Stimulated activated naive CD4-positive, alpha-beta T cell treated with Interleukin-2 at 50 U/mL for 16 hours (primary cell): ENCODE measurements around the gene NCOA7.
"Not testable (repeated sequence)": the region's sequence is repeated elsewhere in the genome, so short reads cannot be mapped to it uniquely, and the experiment has no call there.

ENCODE experiments used
- DNase-seq: peaks from one replicate; lab custom pipeline; 2025; lab: John Stamatoyannopoulos, UW

The NCOA7 gene

DNA sequence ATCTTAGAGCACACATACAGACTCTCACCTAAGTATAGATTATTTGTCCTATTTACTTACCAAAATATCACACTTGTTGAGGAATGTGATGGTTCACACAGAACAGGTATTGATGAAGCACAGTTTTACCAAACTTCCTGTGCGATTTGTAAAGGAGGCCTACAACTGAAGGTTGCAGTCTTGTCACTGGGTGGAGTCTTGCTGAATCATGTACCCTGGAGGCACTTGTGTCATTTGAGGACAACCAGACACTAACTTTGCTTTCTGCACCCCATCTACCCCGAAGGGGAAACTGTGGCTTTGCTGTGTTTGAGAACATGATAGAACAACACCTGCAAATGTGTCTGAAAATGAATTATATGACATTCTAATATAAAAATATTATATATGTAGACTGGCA is 133.4 kb downstream of the NCOA7 start:
- no peak for DNase-seq

DNA sequence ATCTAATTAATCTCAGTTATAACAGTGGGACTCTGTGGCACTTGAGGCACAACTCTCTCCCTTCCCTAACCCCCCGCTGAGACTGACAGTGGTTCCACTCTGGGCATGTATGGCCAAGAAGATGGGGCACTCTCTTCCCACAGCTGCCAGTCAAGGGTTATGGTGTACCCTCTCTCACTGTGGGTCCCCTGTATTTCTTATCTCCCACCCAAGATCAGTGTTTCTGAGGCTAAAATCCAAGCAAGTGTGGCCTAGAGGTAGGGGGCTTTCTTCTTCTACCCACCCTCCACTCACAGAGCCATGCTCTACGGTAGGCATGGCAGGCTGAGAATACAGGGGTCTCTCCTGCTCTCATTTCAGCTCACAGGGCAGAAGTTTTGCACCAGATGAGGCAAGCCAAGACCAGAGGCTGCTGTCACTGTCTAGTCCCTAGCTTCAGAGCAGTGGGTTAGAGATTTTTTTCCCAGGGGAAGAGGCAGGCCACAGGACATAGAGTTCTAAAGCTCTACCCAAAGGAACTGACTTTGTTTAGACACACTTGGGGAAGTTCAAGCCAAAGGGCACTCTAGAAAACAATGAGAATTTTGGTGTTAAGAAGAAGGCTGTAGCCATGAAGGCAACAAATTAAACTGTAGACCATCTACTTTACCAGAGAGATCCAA is 134.1 kb downstream of the NCOA7 start:
- DNase-seq, result no peak

DNA sequence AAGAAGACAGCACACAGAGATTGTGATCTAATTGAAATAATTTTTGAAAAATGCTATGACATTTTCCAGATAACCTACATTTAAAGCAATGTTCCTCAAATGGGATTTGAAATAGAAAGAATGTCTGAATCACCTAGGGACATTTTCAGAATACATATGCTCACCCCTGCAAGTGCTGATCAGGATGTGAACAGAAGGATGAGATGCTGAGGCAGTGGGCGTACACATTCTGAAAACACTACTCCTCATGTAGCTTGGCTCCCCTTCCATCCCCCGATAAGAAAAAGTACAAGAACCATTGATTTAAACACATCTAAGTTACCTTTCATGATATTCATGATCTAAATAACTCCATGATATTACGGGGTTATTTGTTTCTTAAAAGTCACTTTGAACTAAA is 136.0 kb downstream of the NCOA7 start:
- no peak for DNase-seq

DNA sequence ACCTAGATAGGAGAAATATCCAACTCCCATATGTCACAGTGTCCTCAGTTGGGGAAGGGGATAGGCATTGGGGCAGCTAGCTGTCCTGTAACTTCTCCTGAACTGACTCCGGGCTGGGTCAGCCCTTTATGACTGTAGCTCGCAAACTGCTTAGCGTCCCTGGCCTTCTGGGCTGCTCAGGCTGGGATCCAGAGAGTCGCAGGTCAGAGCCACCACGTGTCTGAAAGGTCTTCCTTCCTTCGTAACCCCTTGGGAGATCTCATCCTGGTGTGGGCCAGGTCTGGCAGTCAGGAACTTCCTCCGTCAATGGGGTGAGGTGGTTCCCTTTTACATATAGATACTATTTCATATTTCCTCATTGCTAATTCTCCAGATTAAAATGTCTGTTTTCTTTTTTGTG is 137.0 kb downstream of the NCOA7 start:
- no peak for DNase-seq

DNA sequence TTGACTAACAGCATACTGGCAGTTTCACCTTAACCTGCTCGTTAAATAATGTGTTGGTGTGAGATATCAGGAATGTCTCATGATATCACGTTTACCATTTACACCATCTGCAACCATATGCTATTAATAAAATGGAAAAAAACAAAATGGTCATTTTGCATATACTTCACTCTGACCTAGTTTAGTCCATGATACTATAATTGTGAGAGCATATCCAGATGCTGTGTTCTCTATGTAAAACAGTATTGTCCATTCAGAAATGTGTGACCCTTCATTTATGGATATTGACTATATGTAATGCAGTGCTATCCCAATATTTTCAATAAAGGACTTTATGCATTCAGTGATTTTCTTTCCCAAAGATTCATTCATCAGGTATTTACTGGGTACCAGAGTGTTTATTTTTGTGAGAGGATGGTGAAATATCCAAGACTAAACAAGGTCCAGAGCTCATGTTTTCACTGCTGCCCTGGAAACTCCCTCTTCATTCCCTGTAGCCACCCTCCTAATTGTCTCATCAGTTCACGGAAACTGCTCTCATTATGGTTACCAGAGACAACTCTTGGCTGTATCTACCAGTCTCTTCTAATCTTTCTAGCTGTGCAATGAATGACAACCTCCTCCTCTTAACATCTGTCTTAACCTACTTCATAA is 140.1 kb downstream of the NCOA7 start:
- DNase-seq, result no peak

DNA sequence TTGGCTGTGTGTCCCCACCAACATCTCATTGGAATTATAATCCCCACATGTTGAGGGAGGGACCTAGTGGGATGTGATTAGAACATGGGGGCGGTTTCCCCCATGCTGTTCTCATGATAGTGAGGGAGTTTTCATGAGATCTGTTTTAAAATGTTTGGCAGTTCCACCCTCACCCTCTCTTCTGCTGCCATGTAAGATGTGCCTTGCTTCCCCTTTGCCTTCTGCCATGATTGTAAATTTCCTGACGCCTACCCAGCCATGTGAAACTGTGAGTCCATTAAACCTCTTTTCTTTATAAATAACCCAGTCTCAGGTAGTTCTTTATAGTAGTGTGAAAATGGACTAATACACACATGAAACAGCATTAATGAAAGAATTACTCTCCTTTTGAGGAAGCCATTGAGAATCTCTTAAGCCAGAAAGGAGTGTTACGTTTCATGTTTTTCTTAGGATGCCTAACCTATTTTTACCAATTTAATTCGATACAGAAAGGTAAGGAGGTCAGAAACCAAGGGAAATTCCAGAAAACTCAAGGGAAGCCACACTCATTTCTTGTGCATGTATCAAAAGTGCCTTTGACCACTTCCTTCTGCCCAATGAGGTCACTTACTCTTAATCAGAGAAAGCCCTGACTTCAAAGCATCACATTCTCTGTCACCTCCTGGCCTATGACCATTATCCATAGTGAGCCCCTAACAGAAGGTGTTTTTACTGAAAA is 141.1 kb downstream of the NCOA7 start:
- no peak for DNase-seq

DNA sequence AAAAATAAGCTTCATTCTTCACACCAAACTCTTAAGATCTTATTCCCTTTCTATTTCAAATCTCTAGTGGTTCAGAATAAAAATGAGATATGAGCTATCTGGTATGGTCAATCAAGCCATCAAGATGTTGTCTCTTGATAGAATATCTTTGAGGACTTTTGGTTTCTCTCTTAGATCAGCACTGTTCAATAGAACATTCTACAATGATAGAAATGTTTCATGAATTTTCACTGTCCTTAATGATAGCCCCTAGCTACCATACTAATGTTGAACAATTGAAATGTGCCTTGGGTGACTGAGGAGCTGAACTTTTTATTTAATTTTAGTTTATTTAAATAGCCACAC is 141.7 kb downstream of the NCOA7 start:
- no peak for DNase-seq

DNA sequence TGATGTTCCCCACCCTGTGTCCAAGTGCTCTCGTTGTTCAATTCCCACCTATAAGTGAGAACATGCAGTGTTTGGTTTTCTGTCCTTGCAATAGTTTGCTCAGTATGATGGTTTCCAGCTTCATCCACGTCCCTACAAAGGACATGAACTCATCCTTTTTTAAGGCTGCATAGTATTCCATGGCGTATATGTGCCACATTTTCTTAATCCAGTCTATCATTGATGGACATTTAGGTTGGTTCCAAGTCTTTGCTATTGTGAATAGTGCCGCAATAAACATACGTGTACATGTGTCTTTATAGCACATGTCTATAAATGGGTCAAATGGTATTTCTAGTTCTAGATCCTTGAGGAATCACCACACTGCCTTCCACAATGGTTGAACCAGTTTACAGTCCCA is 144.8 kb downstream of the NCOA7 start:
- DNase-seq, result not testable (repeated sequence)

DNA sequence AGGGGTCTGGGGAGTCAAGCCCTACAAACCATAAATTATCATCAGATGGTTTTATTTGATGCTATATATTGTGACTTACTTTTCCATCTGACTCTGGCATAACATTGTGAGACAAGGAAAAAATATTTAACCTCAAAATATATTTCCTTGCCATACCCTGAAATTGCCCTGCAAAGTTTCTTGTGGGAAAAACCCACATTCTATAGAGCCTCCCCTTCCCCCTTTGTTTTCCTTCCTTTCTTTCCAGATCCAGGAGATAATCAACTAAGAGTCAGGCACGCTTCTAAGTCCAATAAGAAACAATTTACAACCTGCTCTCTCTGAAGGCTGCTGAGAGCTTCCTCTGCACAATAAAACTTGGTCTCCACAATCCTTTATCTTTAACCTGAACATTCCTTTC is 148.3 kb downstream of the NCOA7 start:
- no peak for DNase-seq

DNA sequence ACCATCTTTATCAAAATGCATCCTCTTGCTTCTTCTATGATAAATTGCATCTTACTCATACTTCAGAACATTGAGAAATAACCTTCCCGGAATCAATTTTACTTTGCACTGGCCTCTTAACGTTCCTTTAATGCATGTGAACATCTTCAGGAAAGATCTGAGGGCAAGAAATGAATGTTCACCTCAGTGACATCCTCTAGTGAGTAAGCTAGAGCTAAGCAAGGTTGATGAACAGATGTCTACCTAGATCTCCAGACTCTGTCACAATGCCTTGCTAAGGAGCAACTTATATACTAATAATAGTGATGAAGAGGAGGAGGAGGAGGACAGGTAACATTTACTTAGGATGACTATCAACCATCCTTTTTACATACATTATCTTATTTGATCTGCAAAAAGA is 149.0 kb downstream of the NCOA7 start:
- no peak for DNase-seq

DNA sequence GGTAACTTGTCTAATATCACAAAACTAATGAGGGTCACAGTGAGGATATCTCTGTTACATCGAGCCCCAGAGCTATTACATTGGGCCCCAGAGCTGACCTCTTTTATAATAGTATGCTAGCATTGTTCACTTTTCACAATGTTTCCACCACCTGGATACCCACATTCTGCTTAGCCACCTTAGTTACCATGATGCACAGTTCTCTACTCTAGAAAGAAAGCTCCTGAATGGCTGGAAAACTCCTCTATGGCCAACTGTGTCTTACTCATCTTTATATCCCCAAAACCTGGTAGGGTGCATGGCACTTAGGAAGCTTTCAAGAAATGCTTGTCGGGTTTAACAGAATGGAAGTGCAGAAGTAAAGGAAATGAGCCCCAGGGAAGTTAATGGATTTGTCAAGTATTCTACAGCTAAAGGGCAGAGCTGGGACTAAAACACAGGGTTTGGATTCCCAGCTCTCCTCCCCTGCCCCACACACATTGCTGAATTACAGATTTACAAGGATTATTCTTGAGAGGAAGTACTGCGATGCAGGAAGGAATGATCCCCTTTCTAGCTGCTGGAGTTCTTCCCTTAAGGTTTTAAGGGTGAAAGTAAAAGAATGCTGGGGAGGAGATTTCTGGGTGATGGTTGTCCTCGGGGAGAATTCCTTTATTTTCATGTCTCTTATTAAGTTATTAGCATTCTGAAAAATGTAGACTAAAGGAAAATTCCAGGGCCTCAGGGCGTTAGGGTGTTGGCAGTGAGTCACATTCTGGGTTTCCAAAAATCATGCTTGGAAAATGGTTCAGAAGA is 149.7 kb downstream of the NCOA7 start:
- no peak for DNase-seq

DNA sequence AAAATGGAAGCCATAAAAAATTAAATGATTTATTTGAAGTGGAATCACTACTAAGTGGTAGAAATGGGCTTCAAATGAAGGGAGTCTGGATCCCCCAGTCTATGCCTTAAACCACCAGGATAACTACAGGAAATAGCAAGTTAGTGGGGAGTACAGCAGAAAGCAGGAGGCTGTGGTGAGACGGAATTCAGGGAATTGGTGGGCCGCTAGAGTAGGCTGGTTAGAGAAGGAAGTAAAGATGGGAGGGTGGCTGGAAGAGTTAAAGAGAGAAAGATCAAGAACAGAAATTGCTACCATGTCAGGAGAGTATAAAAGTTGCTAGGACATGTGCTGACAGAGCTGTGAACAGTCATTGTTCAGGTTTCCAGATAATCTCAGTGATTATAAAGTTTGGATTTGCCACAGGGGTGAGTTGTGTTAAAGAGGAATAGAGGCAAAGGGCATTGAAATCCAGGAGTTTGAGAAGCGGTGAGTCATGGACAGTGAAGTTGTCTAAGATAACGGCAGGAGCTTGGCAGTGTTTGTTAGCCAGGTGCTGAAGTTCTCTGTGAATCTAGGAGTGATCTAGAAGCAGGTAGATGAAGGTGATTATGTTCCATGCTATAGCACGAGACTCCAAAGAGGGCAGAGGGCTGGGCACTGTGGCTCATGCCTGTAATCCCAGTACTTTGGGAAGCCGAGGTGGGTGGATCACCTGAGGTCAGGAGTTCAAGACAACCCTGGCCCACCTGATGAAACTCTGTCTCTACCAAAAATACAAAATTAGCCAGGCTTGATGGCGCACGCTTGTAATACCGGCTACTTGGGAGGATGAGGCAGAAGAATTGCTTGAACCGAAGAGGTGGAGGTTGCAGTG is 152.1 kb downstream of the NCOA7 start:
- DNase-seq, result no peak

DNA sequence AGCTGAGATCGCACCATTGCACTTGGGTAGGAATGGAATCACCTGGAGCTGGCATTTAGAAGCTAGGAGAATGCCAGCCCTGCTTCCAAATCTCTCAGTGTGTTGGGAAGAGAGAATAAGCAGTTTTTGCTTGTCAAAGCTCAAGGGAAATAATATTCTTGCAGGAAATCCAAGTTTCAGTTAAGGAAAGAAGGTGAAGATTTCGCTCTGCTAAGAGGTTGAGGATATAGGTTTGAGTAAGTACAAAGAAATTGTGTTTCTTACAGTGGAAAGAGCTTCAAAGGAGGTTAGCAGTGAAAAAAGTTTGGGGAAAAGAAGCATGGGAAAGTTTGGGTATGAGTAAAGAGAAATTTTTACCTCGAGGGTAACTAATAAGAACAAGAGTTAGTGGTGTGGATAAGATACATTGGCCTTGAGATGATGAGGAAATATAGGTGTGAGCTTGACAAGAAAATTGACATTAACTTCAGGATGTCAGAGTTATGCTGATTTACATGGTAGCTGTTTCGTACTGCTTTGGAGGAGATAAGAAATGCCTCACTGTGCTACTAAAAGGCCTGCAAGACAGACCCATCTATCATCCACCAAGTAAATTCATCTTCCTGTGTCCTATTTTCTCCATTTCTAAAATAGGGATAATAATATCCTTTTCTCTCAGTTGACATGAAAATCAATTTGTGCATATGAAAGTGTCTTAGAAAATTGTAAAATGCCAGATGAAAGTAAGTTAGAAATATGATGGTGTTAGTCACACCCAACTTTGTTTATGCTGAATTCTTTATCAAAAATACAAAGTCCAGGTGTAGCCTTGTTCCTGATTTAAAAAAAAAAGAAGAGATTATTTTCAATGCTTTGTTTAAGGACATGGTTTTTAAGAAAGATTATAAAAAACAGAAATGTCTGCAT is 153.0 kb downstream of the NCOA7 start:
- DNase-seq, result no peak

DNA sequence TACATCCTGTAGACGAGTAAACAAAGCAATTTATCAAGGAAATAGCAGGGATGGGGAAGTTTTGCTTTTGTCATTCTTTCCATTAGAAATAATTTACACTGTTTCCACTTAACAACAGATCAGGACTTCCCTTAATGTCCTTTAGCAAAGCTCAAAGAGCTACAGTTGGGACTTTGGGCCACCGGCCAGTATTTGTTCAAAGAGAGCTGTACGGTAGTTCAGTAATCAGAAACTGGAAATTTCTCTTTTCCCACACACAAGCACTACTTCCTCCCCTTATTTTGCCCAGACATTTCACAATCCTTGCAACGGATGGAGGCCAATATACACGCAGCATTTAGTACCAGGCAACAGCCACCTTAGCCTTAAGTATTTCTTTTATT is 153.7 kb downstream of the NCOA7 start:
- no peak for DNase-seq

DNA sequence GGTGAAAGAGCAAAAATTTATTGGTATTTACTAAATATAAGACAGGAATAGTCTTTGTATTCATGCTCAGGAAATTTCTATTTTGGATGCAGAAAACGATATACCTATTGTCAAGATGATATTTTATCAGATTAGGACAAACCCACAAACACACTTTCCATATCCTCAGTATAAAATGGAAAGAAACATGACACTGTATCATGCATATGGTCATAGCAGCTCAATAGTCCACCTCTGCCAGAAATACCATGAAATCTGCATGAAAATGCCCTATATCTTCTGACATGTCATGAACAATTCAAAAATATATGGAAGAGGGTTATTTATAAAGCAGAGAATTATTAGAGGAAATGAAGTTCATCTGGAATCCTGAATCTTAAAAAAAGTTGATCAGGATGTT is 154.1 kb downstream of the NCOA7 start:
- no peak for DNase-seq

DNA sequence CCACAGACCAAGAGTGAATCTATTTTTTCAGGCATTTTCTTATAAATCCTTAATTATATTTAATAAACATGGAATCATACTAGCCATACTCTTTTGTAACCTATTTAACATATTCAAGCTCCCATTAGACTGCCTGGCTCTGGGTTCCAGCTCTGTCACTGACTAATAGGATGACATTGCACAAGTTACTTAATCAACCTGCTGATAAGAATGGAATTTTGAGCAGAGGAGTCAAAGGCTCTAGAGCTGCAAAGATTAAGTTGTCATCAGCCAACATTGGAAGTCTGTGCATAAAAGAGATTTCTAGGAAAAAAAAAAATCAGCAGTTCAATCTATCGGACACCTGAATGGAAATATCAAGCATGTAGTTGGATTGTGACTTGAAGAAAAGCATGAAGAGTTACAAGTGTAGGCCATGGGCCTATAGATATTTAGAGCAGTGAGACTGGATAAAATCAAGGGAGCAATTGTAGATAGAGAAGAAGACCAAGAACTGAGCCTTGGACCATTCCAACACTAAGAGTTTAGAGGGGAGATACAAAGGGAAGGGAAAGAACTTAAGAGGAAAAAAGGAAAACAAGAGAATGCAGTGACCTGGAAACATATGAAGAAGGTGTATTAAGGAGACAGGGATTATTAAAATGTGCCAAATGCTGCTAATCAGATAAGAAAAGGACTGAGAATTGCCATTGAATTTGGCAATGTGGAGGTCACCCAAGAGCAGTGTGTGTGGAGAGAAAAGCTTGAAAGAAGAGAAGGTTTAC is 154.8 kb downstream of the NCOA7 start:
- DNase-seq, result no peak

DNA sequence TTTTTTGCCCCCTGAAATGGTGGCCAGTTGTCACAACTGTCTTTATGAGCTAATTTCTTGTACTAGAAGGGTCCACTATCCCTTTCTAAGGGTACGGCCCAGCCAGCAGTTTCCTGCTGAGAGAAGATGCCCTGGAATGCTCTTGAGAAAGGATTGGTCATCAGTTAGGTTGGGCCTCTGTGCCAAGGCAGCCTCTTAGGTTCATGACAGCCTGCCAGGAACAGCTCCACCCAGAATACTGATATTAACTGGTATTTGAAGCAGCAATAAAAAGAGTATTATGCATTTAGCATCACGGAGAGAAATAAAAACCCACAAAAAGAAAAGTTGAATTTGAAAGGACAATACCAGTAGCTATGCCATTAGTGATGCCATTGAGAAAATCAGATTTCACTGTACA is 156.9 kb downstream of the NCOA7 start:
- DNase-seq, result no peak

DNA sequence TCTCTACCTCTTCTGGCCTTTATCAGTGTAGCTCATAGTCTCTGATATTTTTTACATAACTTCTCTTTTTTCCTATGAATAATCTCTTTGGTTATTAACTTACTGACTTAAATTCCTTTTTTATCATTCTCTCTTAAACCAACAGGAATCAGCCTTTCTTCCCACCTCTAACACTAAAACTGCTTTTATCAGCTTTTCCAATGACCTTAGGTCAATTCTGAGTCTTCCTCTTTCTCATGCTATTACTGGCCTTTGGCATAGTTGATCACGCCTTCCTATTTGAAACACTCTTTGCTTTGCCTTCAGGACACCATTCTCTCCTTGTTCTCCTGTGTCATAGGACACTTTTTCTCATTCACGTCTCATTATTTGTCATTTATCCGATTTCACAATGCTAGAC is 157.7 kb downstream of the NCOA7 start:
- DNase-seq, result no peak

DNA sequence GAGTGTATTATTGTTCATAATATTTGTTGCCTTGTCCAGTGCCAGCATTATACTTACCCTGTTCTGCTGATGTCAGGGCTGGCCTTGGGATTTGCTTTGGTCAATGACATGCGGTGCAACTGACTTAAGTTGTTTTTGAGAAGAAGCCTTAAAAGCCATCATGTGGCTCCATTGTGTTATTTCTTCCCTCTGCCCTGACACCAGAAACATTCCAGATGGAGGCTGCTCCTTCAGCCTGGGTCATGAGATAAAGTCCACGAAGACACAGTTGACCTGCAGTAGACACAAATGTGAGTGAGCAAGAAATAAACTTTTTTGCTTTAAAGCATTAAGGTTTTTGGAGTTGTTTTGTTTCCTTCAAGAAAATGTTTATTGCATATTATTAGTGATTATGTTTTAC is 158.3 kb downstream of the NCOA7 start:
- DNase-seq, result no peak

DNA sequence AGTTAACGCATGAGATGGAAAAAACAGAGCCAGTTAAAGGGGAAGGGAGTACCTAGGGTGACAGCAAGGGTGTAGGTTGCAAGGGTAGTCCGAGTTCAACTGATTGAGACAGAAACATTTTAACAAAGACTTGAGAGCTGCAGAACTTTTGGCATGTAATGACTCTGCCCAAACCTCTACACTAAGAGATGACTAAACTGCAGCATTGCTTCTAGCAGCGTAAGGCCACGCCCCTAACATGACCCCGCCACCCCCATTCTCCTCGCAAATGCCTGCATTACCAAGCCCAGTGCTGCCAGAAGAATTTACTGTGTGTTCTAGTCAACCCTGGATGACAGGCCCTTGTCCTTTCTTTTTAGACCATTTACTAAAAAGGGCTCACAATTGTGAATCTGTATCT is 159.5 kb downstream of the NCOA7 start:
- DNase-seq, result peak; percentile 19
